Myocyte (in vitro differentiated cells): Measurements from ENCODE around the gene GJC2. TPM values are rescaled to one million over a fixed set of nuclear protein-coding genes. Genes with fewer than 3 reads are reported as not detected.
A peak's percentile ranks its signal among the peaks of the same experiment; 100 is the strongest.

Experiments
- DNase-seq: peaks from one replicate; pipeline ENCODE4 v3.0.0-alpha.2; 2012; ENCODE audit warnings: low read depth
- total RNA-seq: library from RNA; depleted of rRNA; stranded (reverse); fragments of >200 nt; gene quantifications from 2 replicates; pipeline ENCODE4 v1.2.3, GENCODE V29; 2014

GJC2 gene
- total RNA-seq, 1 donor from 2014 or later, result 0.80 TPM

- no peak for DNase-seq
Measured at GRCh38 chr1:228144193-228144992, 5.3 kb upstream of the GJC2 start.

DNA sequence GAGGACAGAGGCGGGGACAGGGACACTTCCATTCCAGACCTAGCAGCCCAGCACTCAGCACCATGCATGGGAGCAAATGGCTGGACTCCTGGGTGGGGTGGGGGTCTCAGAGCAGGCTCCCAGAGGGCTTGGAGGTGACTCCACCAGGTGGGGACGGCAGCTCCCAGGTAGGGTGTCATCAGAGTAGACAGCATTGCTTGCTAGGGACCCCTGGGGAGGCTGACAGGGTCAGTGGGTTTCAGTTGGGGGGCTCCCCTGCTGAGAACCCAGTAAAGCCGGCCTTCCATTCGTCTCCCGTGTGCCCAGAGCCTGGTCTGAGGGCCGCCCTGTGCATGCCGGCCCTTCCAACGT lies 4.8 kb upstream of the GJC2 start:
- DNase-seq, result no peak

DNA sequence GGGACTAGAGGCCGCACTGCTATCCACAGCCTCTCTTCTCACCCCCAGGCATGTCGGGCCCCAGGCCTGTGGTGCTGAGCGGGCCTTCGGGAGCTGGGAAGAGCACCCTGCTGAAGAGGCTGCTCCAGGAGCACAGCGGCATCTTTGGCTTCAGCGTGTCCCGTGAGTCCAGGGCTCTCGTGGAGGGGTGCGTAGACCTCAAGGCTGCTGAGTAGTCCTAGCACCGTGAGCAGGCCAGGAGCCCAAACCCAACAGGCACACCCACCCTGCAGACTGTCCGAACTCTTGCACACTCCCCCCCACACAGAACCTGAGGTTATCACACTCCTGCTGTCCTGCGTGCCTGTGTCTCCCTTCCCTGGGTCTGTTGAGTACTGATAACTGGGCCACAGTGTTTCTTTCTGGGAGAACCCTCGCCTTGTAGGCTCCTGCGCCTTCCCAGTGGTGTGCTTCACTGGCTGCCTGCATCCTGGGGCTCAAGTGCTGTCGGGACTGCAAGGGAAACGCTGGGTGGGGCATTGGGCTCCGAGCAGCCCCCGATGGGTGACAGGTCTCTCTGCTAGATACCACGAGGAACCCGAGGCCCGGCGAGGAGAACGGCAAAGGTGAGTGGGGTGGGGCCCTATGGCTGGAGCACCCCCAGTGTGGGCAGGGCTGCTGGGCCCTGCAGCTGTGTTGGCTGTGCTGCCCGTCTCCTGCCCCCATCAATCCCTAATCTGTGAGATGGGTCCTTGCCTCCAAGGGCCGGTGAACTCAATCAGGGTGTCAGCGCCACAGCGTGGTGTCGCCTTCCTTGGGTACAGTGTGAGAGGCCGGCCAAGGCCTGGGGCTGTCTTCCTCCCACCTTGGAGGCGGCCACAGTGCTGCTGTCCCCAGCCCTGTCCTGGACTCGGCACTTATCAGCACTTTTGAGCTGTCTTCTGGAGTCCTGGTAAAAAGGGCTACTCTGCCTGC lies 4.0 kb upstream of the GJC2 start:
- DNase-seq, result no peak

- DNase-seq, result no peak
Measured at GRCh38 chr1:228146417-228147150, 3.1 kb upstream of the GJC2 start.

- no peak for DNase-seq
Measured at GRCh38 chr1:228147151-228147693, 2.5 kb upstream of the GJC2 start.

GRCh38 chr1:228147768-228148167 lies 2.0 kb upstream of the GJC2 start:
- no peak for DNase-seq

GRCh38 chr1:228148196-228148861 lies 1.4 kb upstream of the GJC2 start:
- DNase-seq, result no peak

DNA sequence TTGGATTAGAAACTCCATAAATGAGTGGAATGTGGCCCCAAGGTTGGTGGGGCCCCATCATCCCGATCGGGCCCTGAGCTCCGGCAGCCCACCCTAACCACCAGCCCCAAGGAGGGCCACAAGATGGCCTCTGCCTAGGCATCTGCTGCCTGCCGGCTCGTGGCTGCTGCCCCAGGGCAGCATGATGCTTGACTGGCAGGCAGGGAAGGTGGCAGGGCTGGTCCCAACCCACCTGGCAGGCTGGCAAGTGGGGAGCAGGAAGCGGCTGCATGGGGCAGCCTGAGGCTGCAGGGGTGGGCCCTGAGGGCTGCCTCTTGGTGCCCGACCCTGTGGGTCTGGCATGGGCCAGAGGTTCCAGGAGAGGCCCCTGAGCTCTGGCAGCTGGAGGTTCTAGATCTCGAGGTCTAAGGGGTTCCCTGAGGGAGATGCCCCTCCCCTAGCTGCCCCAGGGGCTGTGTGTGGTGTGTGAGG lies 760 bp upstream of the GJC2 start:
- DNase-seq, result no peak

- no peak for DNase-seq
Measured at GRCh38 chr1:228150120-228150460, 360 bp downstream of the GJC2 start.

DNA sequence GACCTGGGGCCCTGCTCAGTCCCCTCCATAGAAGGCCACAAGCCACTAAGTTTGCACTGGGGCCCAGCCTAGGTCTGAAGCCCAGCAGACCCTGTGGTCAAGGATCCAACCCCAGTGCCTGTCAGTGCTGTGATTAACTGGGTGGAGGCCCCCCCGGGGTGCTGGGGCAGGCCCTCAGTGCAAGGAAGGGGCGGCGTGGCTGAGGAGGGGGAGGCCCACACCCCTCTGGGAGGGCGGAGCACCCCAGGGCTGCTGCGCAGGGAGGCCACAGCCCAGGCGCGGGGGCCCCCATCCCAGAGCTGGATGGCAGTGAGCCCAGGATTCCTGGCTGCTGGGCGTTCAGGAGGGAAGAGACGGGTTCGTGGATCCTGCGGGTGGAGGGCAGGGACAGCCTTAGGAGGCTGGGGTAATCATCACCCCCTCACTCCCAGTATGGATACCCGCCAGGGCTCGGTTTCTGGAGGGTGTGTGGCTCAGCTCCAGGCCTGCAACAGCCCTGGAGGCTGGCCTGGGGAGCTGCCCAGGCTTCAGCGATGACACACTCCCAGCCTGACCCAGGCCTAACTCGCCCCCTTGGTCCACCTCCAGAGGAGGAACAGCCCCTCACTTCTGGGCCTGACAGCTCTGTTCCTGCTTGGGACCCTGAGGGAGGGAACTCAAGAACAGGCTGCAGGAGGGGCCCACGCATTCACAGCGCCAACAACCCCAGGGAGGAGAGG lies 890 bp downstream of the GJC2 start:
- DNase-seq, result peak; percentile 39

DNA sequence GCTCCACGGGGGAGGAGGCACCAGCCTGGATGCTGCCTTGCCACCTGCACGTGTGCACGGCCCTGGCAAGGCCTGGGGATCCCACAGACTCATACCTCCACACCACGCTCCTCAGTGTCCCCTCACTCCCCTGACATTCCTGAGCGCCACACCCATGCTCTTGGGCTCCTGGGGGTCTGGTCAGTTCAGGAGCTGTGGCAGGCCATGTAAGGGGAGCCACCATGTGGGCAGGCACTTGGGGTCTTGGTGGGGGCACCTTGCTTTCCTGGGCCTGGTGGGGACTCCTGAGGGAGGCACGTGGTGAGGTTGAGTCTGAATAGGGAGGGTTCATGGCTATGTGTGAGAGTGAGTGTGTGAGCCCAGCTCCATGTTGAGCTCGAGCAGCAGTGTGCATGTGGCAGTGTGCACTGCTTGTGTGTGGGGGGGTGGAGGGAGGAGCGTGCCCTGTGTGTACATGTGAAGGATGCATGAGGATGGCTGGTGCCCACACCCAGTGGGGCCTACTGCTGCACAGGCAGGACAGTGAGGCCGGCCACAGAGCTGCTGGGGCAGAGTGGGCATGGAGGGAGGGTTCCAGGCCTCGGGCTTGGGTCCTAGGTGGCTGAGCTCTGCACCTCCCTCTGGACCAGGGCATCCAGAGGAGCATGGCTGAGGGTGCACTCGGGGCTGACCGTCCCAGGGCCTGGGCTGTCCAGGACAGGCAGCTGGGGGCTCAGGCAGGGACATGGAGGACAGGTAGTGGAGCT lies 1.6 kb downstream of the GJC2 start:
- no peak for DNase-seq

GRCh38 chr1:228152097-228152917 lies 2.6 kb downstream of the GJC2 start:
- no peak for DNase-seq

DNA sequence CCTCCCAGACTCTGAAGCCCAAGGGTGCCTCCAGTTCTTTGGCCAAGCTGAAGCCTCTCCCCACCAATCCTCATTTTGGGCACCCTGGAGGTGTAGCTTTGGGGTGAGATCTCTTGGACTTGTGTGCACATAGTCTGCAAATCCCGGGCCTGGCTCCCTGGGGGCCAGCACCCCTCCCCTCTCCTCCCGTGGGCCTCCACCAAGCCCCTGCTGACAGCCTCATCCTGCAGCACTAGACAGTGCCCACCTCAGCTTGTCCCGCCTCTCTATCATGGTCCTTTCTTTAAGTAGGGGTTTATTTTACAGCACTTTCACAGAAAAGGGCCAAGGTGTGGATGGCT lies 3.2 kb downstream of the GJC2 start:
- no peak for DNase-seq

DNA sequence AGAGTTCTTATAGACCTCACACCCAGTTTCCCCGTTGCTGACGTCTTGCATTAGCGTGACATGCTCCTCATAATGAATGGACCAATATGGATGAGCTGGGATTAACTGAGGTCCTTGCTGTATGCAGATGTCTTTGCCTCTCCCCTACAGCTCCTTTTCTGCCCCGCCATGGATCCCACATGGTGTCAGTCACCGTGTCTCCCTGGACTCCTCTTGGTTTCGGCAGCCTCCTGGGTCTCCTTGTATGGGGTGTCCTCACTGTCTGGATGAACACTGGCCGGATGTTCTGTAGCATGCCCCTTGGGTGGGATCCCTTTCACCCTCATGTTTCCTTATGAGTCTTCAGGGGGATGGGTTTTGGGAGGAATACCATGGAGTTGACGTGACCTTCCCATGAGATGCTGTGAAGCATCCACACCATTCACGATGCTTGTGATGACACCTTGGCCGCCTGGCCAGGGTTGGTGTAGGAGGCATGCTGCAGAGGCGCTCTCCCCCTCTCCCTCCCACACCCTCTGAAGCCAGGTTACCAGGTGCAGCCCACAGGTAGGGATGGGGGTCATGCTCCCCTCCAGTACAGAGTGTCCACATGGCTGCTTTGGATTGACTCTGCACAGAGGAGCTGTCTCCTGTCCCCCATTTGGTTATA lies 4.4 kb downstream of the GJC2 start:
- no peak for DNase-seq

DNA sequence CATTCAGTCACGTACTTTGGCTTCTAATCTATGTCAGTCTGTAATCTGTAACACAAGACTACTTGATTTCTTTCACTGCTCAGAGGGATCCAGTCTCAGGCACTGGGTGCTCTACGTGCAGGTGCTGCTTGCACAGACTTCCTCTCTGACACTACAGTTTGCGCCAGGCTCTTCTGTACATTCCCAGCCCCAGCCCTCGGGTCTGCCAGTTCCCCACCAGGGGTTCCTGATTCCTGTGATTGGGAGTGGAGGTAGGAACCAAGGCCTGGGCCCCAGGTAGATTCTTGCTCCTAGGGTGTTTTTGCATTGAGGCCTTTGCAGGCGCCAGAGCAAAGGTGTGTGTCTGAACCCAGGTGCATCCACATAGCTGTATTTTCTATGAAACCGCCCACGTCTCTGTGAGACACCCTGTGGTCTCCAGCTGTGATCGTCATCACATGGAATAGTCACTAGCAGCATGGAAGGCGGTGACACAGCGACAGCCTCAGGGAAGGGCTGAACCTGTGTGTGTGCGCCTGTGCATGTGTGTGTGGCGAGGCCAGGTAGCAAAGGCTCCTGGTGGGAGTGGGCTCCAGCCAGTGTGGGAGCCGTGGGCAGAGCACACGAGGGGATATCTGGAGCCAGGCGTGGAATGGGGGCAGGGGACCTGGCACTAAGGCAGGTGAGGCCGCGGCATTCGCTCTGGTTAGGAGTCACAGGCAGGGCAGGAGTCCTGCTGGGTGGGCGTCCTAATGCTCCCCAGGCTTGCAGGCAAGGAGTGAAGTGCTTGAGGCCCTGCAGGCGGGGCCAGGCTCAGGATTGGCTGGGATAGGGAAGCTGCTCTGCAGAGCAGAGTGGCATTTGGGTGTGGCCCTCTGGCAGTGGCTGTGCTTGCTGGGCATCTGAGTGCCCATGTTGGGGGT lies 5.2 kb downstream of the GJC2 start:
- peak; percentile 16 for DNase-seq

GRCh38 chr1:228155596-228156514 lies 6.1 kb downstream of the GJC2 start:
- no peak for DNase-seq
